SHP77 treated with DMSO at 0.1 percent for 48 hours (cell line): ENCODE measurements around the gene UCP2.

ENCODE experiments used
- DNase-seq: peaks from one replicate; lab custom pipeline; 2025; lab: John Stamatoyannopoulos, UW

UCP2 gene, protein sequence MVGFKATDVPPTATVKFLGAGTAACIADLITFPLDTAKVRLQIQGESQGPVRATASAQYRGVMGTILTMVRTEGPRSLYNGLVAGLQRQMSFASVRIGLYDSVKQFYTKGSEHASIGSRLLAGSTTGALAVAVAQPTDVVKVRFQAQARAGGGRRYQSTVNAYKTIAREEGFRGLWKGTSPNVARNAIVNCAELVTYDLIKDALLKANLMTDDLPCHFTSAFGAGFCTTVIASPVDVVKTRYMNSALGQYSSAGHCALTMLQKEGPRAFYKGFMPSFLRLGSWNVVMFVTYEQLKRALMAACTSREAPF

DNA sequence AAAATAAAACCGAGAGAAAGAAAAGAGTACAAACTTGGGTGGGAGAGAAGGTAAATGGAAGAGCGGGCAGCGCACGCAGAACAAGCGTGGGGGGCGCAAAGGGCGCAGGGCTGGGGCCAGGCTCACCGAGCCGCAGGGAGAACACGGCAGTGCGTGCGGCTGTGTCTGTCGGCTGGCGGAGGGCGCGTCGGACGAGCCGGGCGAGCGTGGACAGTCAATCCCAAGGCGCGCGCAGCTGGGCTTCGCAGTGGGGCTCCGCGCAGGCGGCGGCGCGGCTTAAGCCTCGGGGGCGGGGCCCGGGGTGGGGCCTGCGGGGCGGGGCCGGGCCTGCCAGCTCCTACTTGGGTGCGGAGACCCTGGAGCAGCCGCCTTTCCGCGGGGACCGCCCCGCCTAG is at the start of gene UCP2:
UCP2 (minus strand) TSS at position 249 of the 395 bp plus-strand sequence. CDS start 4,465 bp downstream, outside the sequence.
- peak; percentile 91 for DNase-seq

DNA sequence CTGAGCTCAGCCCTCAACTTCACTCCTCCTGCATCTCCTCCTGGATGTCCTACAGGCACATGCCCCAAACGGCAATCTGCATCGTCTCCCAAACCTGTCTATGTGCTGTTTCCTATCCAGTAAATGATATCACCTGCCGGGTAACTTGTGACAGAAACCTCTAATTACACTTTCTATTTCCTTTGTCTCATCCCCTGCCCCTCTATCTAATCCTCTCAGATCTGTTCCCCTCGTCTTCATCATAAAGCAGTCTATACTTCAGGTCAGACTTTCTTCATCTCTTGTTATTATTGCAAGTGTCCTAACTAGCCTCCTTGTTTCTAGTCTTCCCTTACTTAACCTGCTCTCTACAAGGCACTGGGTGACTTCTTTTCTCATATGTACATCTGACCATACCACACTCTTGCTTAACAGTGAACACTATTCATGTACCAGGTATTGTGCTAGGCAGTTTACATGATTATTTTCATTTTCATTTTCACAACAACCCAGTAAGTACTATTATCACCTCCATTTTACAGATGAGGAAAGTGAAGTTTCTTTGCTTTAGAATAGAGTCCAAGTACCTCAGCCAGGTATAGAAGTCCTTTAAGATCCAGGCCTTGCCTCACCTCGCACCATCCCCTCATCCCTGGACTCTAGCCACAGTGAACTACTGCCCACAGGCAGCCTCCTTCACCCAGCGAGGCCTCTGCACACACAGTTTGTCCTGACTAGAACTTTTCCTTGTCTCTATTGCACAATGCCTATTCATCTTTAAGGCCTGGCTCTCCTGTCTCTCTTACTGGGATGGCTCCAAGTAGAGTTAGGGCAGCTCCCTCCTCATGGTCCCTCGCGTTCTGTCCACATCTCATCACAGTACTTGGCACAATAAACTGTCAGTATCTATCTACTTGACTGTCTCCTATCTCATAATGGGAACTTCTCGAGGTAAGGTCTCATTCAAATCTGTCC is 48.4 kb upstream of the UCP2 start:
- DNase-seq: no peak

DNA sequence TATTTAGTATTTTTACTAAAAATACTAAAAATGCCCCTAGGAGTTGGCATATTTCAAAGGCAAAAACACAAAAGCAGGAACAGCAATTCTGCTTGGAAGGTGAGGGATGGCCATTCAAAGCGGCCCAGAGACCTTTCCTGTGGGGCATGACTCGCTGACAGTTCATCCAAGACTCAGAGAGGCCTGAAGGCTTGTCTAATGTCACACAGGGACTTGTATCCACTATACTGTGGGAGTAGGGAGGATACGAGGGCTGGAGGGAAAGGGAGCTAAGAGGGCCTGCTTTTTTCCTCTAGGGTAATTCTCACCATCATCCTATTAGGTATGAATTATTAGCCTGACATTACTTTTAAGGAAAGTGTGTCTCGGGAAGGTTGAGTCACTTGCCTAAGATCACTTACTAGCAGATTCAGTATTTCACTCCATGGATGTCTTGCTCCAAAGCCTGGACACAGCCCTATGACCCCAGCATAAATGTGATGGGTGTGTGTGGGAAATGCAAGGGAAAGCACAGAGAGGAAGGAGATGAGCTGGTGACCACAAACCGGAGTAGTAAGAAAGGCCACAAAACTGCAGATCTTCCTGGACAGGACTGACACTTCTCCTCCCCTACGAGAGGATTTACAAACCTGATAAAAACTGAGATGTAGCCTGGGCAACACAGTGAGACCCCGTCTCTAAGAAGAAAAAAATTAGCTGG is 43.0 kb upstream of the UCP2 start:
- DNase-seq: no peak

DNA sequence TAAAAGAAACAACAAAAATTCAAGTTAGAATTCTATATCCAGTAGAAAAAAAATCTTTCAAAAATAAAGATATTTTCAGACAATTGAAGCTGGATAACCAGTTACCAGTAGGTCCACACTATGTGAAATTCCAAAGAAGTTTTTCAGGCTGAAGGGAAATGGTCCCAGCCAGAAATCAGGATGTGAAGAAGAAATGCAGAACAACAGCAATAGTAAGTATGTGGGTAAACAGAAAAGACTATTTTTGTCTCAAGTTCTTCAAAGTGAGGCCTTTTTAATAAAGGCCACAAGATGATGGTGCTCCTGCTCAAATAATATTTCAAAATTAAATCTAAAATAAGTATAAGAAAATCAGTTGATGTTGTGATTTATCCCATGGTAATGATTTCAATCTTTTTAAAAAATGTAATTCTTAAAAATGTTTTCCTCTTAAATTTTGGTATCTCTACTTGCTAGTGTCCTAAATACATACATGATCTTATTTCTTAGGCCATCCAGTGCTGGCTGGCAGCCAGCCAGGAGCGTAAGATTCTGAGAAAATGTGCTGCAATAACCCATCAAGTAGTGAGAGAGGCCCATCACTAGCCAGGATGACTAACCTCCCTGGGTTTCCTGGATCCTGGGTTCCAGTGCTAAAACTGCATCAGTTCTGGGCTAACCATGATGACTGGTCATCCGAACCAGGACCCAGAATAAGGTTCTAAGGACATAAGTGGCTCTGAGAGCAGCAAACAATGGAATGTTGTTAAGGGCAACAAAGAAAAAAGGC is 41.8 kb upstream of the UCP2 start:
- DNase-seq: no peak

DNA sequence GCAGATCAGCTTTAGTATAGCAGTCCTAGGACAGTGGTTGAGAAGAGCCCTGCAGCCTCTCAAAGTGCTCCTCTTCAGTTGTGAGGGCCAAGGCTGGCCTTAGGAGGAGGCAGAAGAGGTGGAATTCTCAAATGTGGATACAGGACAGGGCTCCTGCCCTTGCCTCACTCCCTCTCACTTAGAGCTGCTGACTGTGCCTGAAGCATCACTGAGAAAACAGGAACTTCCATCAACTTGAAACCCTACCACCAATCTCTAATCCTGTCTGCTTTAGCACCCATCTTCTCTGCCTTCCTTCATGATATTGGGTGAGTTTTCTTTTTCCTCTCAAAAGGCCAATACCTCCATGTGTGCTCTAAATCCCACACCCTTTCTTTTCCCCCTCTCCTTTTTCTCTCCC is 40.6 kb upstream of the UCP2 start:
- no peak for DNase-seq

DNA sequence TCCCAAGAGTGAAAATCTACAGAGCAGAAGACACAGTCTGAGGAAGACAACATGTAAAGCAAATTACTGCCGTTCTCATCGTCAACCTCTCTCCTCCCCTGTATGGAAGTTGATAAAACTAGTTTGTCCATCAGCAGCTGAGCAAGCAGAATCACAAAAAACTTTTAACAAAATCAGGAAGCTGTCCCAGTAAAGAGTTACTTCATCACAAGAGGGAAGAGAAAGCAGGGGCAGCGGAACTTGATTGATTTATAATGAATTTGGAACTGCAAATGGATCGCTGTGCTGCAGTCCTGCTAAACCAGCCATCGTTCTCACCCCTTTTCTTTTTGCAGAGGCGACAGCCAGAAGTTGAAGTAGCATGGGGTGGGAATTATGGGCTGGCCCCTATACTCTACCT is 39.9 kb upstream of the UCP2 start:
- DNase-seq: no peak

DNA sequence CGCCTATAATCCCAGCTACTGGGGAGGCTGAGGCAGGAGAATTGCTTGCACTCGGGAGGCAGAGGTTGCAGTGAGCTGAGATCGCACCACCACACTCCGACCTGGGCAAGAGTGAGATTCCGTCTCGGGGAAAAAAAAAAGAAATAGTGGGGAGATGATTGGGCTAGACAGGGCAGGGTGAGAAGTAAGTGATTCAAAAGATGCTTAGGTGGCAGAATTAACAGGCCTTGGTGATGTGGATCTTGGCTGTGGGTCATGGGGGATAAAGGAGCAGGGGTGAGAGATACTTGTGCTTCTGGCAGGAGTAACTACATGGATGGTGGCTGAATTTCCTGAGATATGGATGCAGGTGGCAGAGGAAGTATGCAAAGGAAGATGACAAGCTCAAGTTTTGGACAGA is 39.4 kb upstream of the UCP2 start:
- no peak for DNase-seq

DNA sequence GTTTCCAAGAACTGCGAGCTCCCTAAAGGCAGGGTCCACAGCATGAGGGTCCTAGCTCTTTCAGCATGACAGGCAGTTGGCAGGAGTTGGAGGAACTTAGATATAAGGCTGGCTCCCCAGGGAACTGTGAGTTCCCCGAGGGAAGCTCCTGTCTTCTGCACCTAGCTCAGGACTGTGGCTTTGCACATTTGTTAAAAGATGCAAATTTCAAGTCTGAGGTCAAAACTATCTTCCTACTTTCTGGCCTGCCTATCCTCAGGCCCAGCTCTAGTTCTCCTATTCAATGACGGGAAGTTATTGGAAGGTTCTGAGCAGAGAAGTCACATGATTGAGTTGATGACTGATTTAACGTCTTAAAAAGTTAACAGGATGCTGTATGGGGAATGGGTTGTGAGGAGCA is 37.9 kb upstream of the UCP2 start:
- DNase-seq: no peak

DNA sequence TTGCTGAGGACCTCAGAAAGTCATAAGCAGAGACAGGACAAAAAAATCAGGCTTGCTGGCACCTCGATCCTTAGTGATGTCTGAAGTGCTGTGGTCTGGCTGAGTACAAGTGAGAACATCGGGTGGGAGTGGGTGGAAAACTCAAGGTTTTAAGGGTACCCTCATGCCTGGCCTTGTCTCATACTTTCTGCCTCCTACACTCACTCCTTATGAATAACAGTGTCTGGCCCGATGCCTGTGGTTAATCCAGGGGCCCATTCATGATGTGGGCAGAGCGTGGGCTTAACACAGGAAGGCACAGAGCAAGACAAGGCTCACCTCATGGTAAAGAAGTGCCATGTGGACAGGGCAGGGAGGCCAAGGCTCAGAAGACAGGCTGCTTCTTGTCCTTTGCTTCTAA is 37.2 kb upstream of the UCP2 start:
- no peak for DNase-seq

DNA sequence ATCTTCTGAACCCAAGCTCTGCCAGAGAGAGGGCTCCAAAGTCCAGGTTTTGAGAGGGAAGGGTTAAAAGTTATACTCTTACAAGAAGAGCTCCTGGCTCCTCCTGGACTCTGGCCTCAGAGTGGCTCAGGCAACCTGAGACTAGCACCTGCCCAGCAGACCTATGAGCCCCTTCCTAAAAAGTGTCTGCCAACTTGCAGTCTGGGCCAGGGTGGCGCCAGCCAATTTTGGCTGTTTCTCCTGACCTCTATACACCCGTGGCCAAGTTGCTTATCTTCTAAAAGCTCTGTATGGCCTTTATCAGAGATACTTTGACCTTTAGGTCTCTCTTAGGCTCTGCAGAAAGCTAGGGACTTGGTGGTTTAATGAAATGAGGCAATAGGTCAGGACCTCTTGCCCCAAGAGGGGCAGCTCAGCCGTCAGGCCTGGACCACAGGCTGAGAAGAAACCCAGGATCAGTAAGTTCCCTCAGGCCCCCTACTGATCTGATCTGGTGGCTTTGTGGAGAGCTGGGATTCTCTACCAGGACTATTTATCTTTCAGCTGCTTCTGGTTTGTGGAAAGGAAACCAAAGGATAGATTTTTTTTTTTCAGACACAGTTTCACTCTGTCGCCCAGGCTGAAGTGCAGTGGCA is 36.6 kb upstream of the UCP2 start:
- no peak for DNase-seq

DNA sequence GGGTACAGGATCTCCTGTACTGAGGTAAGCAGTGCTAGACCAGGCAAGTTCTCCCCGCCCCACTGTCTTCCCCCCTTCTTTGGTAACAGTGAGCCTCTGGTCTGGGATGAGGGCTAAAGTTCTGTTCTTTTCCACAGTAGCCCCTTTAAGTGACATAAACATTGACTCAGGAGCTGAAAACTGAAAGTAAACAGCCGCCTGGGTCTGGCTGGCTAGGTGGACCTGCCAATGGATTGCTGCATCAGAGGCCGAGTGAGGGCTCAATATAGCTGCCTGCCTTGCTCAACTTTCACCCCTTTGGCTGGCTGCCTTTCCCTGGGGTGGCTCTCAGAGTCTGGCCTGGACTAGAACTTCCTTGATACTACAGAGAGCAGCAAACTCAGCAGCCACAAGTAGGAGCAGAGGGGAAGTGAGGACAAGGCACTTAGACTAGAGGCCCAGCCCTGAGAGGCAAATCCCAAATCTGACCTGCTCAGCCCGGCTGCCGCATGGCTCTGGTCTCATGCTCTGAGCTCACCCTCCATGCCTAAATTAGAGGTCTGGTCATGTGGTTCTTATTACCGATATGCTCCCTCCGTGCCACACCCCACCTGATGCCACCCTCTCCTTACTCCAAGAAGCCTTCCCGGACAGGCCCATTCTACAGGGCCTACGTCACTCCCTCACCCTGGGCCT is 35.8 kb upstream of the UCP2 start:
- DNase-seq: no peak

DNA sequence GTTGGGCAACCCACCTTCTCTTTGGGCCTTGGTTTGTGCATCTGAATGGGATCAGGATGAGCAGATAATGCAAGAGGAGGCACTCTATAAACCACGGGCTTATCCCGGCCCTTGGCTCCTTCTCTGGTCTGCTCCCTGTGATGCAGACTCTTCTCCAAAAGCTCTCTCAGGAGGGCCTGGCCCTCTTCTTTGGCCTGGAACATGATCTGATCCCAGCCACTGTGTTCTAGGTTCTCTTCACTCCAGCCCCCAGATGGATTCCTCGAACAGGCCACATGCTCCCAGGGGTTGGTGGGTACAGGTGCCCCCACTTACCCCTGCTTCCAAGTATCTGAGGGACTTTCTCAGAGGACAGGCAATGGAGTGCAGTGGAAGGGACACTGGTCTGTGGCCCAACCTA is 35.0 kb upstream of the UCP2 start:
- DNase-seq: no peak

DNA sequence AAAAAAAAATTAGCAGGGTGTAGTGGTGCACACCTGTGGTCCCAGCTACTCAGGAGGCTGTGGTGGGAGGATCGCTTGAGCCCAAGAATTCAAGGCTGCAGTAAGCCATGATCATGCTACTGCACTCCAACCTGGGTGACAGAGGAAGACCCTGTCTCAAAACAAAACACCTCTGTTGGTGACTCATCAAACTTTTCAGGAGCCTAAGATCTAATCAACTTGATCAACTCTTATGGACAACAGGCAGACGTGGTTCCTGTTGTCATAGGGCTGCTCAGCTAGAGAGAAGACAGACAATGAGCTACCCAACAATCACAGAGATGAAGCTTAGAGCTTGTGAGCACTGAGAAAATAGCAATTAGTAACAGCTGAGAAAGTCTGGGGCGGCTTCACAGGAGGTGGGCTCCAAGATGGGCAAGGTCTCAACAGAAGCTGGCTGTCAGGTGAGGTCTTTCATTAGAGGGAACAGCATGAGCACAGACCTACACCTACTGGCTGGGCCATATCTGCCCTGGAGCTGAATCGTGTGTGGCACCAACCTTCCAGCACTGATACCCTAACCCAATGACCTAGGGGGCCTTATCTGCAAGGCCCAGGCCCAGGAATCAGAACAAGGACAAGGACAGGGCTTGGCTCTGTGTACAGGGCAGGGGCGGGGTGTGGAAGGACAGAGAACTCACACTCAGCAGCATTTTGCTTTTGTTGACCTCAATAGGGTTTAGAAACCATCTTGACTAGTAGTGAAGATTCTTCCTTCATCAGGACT is 33.5 kb upstream of the UCP2 start:
- no peak for DNase-seq

DNA sequence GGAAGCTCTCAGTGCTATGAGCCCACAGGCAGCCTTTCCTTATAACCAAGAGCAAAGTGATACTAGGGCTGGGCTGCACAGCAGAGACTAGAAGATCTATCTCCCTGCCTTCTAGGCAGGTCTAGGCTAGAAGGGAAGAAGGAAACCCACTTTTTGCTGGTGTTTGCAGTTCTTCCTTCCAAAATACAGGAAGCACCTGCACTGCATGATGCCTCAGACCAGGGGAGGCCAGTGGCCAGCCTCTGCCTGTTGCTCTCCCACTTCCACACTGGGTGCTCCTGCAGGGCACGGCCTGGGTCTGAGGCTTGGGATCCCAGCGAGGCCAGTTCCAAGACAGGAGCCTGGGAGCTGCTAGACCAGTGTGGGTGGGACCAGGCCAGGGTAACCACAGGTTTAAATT is 32.2 kb upstream of the UCP2 start:
- no peak for DNase-seq

DNA sequence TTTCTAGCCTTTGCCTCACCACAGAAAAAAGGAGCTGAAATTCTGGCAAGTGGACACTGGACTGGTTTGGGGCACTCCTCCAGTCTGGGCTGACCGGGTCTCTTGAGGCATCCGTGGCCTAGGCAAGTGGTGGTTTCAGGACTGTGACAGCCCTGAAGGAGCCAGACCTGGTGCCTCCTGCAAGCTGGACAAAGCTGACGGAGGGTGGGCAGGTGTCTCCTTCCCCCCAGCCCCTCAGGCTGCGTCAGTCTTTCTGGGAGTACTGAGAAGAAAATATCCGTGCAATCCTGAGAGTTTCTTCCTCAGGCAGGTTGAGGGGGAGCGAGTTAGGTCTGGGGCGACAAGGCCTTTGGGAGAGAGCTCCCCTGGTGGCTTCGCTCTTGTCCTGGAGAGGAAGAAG is 30.5 kb upstream of the UCP2 start:
- DNase-seq: no peak

DNA sequence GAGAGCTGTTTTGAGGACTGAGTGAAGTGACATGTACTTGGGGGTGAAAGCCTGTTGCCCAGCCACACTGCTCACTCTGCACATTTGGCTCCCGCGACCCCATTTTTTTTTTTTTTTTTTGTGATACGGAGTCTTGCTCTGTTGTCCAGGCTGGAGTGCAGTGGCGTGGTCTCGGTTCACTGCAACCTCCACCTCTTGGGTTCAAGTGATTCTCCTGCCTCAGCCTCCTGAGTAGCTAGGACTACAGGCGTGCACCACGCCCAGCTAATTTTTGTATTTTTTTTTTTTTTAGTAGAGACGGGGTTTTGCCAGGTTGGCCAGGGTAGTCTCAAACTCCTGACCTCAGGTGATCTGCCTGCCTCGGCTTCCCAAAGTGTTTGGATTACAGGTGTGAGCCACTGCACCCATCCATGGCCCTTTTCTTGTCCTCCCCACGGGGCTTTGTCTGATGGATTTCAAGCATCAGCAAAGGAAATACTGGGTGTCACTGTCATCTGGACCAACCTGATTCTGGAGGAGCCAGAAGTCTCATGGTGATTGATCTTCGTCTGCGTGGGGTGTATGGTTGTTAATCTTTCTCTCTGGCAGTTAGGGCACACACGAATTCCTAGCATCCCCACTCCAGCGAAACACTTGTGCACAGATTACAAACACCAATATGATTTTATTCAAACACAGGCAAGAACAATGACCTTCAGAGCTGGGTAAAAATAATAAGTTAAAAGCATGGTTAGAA is 29.6 kb upstream of the UCP2 start:
- no peak for DNase-seq

DNA sequence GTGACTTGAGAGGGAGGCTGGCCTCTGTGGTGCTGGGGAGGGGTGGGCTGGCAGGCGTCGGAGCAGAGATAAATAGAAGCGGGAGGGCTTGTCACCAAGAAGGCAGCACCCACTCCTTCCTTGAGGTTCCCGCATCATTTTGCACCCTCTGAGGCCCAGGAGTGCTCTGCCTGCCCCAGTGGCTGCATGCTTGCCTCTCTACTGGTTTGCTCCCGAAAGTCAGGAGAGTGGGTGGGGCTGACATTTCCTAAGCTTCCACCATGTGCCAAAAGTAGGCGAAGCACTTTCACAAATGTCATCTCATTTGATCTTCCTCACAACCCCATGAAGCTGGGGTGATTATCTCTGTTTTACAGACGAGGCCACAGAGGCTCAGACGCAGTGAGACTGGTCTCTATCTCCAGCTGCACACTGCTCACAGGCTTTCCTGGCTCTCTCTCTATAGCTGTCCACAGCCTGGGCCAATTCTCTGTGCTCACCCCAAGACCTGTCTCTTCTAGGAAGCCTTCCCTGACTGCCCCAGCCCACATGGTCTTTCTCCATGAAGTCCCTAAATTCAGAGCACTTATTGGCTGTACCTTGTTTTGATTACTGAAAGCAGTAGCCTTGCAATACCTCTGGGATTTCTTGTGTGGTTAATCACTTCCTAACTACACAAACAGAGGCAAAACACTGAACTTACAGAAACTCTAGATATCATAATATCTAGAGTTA is 28.9 kb upstream of the UCP2 start:
- no peak for DNase-seq
